ENCODE measurements around the gene PGM3. TPM values are rescaled to one million over a fixed set of nuclear protein-coding genes. Genes with fewer than 3 reads are reported as not detected.

The PGM3 gene, protein sequence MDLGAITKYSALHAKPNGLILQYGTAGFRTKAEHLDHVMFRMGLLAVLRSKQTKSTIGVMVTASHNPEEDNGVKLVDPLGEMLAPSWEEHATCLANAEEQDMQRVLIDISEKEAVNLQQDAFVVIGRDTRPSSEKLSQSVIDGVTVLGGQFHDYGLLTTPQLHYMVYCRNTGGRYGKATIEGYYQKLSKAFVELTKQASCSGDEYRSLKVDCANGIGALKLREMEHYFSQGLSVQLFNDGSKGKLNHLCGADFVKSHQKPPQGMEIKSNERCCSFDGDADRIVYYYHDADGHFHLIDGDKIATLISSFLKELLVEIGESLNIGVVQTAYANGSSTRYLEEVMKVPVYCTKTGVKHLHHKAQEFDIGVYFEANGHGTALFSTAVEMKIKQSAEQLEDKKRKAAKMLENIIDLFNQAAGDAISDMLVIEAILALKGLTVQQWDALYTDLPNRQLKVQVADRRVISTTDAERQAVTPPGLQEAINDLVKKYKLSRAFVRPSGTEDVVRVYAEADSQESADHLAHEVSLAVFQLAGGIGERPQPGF
- total RNA-seq: 36.5 and 40.4 TPM in 2 replicates

DNA sequence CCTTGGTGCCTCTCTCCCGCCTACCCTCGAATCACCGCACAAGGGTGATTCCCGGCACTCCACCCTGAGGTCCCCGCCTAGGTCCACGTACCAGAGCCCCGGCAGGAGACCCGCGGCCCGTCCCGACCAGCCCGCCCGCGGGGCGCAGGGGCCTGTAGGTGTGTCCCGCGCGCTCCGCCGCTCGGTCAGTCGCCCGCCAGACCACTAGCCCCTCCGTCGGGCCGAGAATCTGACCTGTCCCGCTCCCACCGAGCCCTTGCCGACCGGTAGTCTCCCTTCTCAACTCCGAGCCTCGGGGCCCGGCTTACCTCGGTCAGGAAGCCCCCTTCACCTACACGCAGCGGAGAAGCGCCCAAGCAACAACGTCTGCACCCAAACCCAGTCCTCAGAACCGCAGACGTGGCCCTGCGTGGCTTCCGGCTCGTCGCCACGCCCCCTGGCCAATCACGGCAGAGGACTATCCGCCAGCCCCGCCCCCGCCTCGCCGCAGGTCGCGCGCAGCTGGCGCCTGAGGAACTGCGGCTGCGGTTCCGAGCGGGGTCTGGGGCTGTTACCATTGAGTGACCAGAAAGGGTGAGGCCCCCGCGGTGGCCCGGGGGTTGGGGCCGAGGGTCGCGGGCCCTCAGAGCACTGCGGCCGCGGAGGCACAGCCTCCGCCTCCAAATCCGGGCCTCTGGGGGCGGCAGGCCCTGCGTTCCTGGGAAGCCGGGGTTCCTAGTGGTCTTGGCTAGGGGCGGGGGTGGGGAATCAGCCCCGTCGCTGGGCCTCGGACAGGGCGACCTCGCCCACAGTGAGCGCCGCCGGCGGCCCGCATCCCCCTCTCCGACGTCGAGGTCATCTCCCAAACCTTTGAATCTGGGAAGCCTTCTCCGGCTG lies at the start of gene PGM3, which contains the start of gene RWDD2A:
PGM3 (minus strand) TSS at position 395 of the 876 bp plus-strand sequence. CDS start 2,253 bp downstream, outside the sequence.
RWDD2A (plus strand) TSS at position 487 of the 876 bp plus-strand sequence. CDS start 1,095 bp downstream, outside the sequence.

Other genes starting within 250 kb of the PGM3 start
- 3.4 and 5.5 TPM in 2 replicates for gene UBE3D, start 127.4 kb downstream of the PGM3 start, total RNA-seq
- gene DOP1A, start 125.6 kb downstream of the PGM3 start, total RNA-seq: 6.6 and 10.4 TPM in 2 replicates
- 0.72 and 1.8 TPM in 2 replicates for gene RWDD2A, start 92 bp upstream of the PGM3 start, total RNA-seq
- 24.3 and 29.8 TPM in 2 replicates for gene ME1, start 237.8 kb upstream of the PGM3 start, total RNA-seq